ENCODE data around the gene EEF2K.

DNA sequence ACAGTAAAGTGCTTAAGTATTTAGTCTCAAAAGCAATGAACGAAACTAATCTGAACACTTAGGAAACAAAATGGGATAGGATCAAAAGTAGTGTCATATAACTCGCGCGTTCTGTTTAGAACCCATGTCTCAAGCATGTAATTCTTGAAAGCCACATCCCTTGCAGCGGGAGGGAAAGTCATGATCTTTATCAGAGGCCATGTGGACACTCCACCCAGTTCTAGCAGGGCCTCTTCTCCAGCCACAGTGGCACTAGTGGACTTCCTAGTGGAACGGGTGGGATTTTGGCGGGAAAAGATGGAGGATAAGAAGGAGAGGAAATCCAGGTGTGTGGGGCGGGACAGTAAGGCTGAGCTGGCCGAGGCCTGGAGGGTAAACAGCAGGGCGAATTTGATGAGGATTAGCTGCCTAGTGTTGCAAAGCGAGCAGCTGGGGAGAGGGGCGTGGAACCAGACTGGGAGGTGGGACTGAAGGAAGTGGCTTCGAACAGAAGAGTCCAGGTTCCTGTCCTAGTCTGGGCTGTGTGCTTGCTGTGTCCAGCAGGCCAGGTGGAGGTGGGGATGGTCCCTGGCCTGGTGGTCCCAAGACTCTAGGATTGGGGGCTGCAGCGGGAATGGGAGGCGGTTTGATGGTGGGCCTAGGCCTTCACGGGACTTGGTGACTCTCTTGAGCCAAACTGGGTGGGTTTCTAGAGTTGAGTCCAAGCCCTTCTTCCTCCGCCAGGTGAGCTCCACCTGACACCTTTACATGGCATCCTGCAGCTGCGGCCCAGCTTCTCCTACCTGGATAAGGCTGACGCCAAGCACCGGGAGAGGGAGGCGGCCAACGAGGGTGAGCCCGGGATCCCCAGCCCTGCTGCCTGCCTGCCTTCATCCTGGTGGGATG, 107.1 kb downstream of the EEF2K start:
- TF ChIP-seq POLR2A (IDR thresholded peaks at IDR 0.05) = no peak
- TF ChIP-seq, protein P1, sequence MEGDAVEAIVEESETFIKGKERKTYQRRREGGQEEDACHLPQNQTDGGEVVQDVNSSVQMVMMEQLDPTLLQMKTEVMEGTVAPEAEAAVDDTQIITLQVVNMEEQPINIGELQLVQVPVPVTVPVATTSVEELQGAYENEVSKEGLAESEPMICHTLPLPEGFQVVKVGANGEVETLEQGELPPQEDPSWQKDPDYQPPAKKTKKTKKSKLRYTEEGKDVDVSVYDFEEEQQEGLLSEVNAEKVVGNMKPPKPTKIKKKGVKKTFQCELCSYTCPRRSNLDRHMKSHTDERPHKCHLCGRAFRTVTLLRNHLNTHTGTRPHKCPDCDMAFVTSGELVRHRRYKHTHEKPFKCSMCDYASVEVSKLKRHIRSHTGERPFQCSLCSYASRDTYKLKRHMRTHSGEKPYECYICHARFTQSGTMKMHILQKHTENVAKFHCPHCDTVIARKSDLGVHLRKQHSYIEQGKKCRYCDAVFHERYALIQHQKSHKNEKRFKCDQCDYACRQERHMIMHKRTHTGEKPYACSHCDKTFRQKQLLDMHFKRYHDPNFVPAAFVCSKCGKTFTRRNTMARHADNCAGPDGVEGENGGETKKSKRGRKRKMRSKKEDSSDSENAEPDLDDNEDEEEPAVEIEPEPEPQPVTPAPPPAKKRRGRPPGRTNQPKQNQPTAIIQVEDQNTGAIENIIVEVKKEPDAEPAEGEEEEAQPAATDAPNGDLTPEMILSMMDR (IDR thresholded peaks at IDR 0.05 in 4 of 5, conservative IDR thresholded peaks at IDR 0.05 in 1 of 5) = no peak

Data from gastrocnemius medialis (tissue), 4 donors.